Measurements from ENCODE around the gene GARIN5A. TPM values are rescaled to one million over a fixed set of nuclear protein-coding genes. Genes with fewer than 3 reads are reported as not detected.
A peak's percentile ranks its signal among the peaks of the same experiment; 100 is the strongest.

GARIN5A gene
- polyA plus RNA-seq, 1 of the 3 experiments (the other 2 are of a cell fraction) = 1.3 TPM

- Histone ChIP-seq H2AFZ (ENCODE audit: low read depth) (peak overlapping the region; percentile 48), H3K27me3 (ENCODE audit: insufficient read depth) (peaks cover 5% of the 10 kb centered on the region; the same call in 1 of the 2 replicates), H3K27ac (ENCODE audit: low read depth in 2 of 2, low read length in 1 of 2) (no peak overlapping the region), H3K4me1 (ENCODE audit: control insufficient read depth in 1 of 2, insufficient read depth in 2 of 2, low read depth in 1 of 2, low read length in 1 of 2) (peaks cover 0 to 4% of the 10 kb centered on the region in 2 experiments; a peak in 1 of 4 replicates), H3K79me2 (ENCODE audit: insufficient read depth) (no peaks in the 10 kb centered on the region), H4K20me1 (ENCODE audit: insufficient read depth) (no peaks in the 10 kb centered on the region), H3K36me3 (replicated peaks in 1 of 2; ENCODE audit: control insufficient read depth in 1 of 2, insufficient read depth in 2 of 2, low read length in 1 of 2) (no peaks in the 10 kb centered on the region), H3K4me2 (no peak overlapping the region), H3K9ac (no peak overlapping the region), H3K4me3 (ENCODE audit: low read depth in 2 of 2, low read length in 1 of 2) (peak overlapping the region in 1 of 2 experiments; percentile 22; a peak in 1 of 4 replicates), H3F3A (replicated peaks; ENCODE audit: insufficient read depth) (no peaks in the 10 kb centered on the region), H3K9me2 (no peaks in the 10 kb centered on the region), H3K9me3 (no peaks in the 10 kb centered on the region)
- WGBS (ENCODE audit: low lambda C conversion rate) = 18% methylated on average over 28 of the region's 28 CpGs
- POLR2A ChIA-PET = interaction anchor here (0.7 to 1.1 kb wide), 3 partner anchors 18 to 93 kb away, joined by 3 read pairs; partner anchors contain the start of gene POLD1
- peak; percentile 93 for DNase-seq
- TF ChIP-seq SMC3 (IDR thresholded peaks at IDR 0.05; ENCODE audit: low read depth, low read length) (peak; percentile 93), RCOR1 (IDR thresholded peaks at IDR 0.05; ENCODE audit: low read length) (no peak), ZBTB33 (IDR thresholded peaks at IDR 0.05; ENCODE audit: borderline replicate concordance, low read depth) (no peak), RAD21 (IDR thresholded peaks at IDR 0.05; ENCODE audit: low read length) (peak; percentile 91), YY1 (IDR thresholded peaks at IDR 0.05; ENCODE audit: low read depth) (no peak), PBX3 (IDR thresholded peaks at IDR 0.05) (no peak), NFIC (IDR thresholded peaks at IDR 0.05; ENCODE audit: borderline replicate concordance) (no peak), CHD2 (IDR thresholded peaks at IDR 0.05; ENCODE audit: low read length, partially characterized antibody) (no peak), RFX5 (IDR thresholded peaks at IDR 0.05; ENCODE audit: low read length) (peak; percentile 44; the same call in 1 of the 2 replicates), CTCF (IDR thresholded peaks at IDR 0.05) (peak; percentile 81), MXI1 (IDR thresholded peaks at IDR 0.05; ENCODE audit: low read depth, low read length) (no peak), JUND (IDR thresholded peaks at IDR 0.05) (no peak), FOXM1 (IDR thresholded peaks at IDR 0.05; ENCODE audit: low read depth) (no peak)
- CTCF ChIA-PET = interaction anchor here (0.6 to 8.3 kb wide), 30 partner anchors 8 to 209 kb away, joined by 3 to 80 read pairs (median 4); partner anchors contain the start of genes MYBPC2 and POLD1
These were observed 15.4 kb downstream of the GARIN5A start for GRCh38 chr19:50461066-50461875.

Measured in SK-N-SH (cell line).